ENCODE measurements around the gene VWC2.

Gene VWC2

DNA sequence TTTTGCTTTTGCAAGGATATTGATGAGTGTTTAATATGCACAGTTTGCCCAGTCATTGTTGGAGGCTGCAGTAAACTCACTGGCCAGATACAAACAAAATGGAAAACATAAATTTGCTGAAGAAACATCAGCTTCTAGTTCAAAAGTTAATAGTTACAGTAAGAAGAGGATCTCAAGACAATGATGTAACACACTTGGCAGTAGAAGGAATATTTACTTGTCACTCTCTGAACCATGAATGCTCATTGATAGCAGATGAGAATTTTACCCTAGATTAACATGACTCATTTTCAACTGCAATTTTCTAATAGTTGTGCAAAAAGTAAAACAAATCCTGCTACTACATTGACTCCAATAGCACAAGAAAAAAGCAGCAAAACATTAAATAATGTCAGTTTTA is 47.7 kb downstream of the VWC2 start:
- H3K4me3 ChIP-seq (ENCODE audit: low read depth, low read length) = no peak overlapping the region
- no peak for DNase-seq (ENCODE audit: low read depth)
- TF ChIP-seq, protein P1, sequence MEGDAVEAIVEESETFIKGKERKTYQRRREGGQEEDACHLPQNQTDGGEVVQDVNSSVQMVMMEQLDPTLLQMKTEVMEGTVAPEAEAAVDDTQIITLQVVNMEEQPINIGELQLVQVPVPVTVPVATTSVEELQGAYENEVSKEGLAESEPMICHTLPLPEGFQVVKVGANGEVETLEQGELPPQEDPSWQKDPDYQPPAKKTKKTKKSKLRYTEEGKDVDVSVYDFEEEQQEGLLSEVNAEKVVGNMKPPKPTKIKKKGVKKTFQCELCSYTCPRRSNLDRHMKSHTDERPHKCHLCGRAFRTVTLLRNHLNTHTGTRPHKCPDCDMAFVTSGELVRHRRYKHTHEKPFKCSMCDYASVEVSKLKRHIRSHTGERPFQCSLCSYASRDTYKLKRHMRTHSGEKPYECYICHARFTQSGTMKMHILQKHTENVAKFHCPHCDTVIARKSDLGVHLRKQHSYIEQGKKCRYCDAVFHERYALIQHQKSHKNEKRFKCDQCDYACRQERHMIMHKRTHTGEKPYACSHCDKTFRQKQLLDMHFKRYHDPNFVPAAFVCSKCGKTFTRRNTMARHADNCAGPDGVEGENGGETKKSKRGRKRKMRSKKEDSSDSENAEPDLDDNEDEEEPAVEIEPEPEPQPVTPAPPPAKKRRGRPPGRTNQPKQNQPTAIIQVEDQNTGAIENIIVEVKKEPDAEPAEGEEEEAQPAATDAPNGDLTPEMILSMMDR (conservative IDR thresholded peaks at IDR 0.05; ENCODE audit: low read depth, low read length) = no peak

- TF ChIP-seq, protein P1 (conservative IDR thresholded peaks at IDR 0.05; ENCODE audit: low read depth, low read length) = no peak
- H3K4me3 ChIP-seq (ENCODE audit: low read depth, low read length) = no peak overlapping the region
- no peak for DNase-seq (ENCODE audit: low read depth)
These were observed 49.4 kb downstream of the VWC2 start for GRCh38 chr7:49822856-49823255.

GRCh38 chr7:49823566-49823965 is 50.1 kb downstream of the VWC2 start:
- TF ChIP-seq, protein P1 (conservative IDR thresholded peaks at IDR 0.05; ENCODE audit: low read depth, low read length) = no peak
- H3K4me3 ChIP-seq (ENCODE audit: low read depth, low read length) = no peak overlapping the region
- DNase-seq (ENCODE audit: low read depth) = no peak

GRCh38 chr7:49839863-49840645 is 66.6 kb downstream of the VWC2 start:
- DNase-seq (ENCODE audit: low read depth) = no peak
- TF ChIP-seq, protein P1 (conservative IDR thresholded peaks at IDR 0.05; ENCODE audit: low read depth, low read length) = no peak
- no peak overlapping the region for H3K4me3 ChIP-seq (ENCODE audit: low read depth, low read length)

DNA sequence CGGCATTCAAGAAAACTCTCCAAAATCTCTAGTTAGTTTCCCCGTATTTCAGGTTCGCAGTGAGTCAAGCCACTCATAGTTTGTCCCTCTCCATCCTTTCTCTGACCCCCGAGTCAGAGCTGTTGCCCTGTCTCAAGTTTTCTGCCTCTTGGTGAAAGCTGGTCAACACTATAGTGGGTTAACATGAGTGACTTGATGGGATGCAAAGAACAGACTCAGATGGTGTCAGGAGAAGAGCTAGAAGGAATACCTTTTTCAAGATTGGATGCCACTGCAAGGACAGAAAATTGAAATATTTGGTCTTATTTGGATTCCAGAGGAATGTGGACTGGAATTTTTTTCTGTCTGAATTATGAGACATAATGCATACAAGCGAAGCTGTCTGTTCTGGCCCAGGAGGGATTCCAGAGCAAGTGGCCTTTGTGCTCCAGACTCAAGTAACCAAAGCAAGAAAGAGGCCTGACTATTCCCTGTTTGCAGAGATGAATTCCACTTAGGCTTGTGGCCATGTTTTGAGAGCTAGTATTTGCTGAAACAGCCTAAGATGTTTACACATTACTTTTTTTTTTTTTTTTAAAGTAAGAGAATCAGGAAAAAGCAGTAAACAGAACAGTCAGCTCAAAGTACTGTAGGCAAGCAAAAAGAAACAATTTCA is 67.4 kb downstream of the VWC2 start:
- DNase-seq (ENCODE audit: low read depth) = no peak
- TF ChIP-seq, protein P1 (conservative IDR thresholded peaks at IDR 0.05; ENCODE audit: low read depth, low read length) = no peak
- no peak overlapping the region for H3K4me3 ChIP-seq (ENCODE audit: low read depth, low read length)

GRCh38 chr7:49845626-49846025 is 72.2 kb downstream of the VWC2 start:
- TF ChIP-seq, protein P1 (conservative IDR thresholded peaks at IDR 0.05; ENCODE audit: low read depth, low read length) = no peak
- DNase-seq (ENCODE audit: low read depth) = no peak
- H3K4me3 ChIP-seq (ENCODE audit: low read depth, low read length) = no peak overlapping the region
